Caco-2 (cell line): ENCODE results near the gene CHRNB2. TPM values are rescaled to one million over a fixed set of nuclear protein-coding genes. Genes with fewer than 3 reads are reported as not detected.

Source experiments
- BruUV-seq: library from RNA; stranded (reverse); fragments of 400-500 nt; replicated peaks from 2 replicates; lab custom pipeline; 2021; lab: Mats Ljungman, UMichigan
- CTCF ChIA-PET: fragments of 300-600 bp; sonication (Branson Sonifier 250); formaldehyde crosslinking; loops from one replicate; lab custom pipeline; 2022; ENCODE audit warnings: antibody characterized with exemption; lab: Charles Lee
- POLR2A ChIA-PET: fragments of 300-600 bp; sonication (Branson Sonifier 250); formaldehyde crosslinking; loops from one replicate; lab custom pipeline; 2022; ENCODE audit warnings: antibody characterized with exemption; lab: Charles Lee
- DNase-seq, 2 experiments: peaks; one replicate each; pipeline versions ENCODE4 v3.0.0 to v3.0.0-alpha.2; 2020 to 2022
- H3K27me3 ChIP-seq: replicated peaks from 2 replicates; pipeline ENCODE4 v1.6.0; 2011; ENCODE audit warnings: low read length; ENCODE audit not compliant: control insufficient read depth, insufficient read depth
- H3K36me3 ChIP-seq: 2 replicates; pipeline ENCODE4 v1.5.1; 2011; ENCODE audit warnings: low read length; ENCODE audit not compliant: control insufficient read depth, insufficient read depth
- H3K4me1 ChIP-seq: fragments of 250-450 bp; sonication (Bioruptor Pico); 2 replicates; pipeline ENCODE4 v1.5.1; 2020; ENCODE audit warnings: mild to moderate bottlenecking
- H3K4me3 ChIP-seq: 2 replicates; pipeline ENCODE4 v1.5.1; 2011; ENCODE audit warnings: low read depth, mild to moderate bottlenecking, control low read depth, low read length
- H3K9me3 ChIP-seq: fragments of 250-450 bp; sonication (Bioruptor Pico); 2 replicates; pipeline ENCODE4 v1.5.1; 2020; ENCODE audit warnings: mild to moderate bottlenecking, moderate library complexity
- H3K27ac Mint-ChIP-seq: one replicate; pipeline ENCODE4 v1.8.0; 2022; ENCODE audit warnings: mixed read lengths; ENCODE audit not compliant: unreplicated experiment
- H3K27me3 Mint-ChIP-seq: one replicate; pipeline ENCODE4 v1.8.0; 2022; ENCODE audit warnings: mixed read lengths; ENCODE audit not compliant: insufficient read depth, unreplicated experiment
- H3K36me3 Mint-ChIP-seq: one replicate; pipeline ENCODE4 v1.8.0; 2022; ENCODE audit warnings: mild to moderate bottlenecking, mixed read lengths; ENCODE audit not compliant: insufficient read depth, unreplicated experiment
- H3K4me1 Mint-ChIP-seq: one replicate; pipeline ENCODE4 v1.8.0; 2022; ENCODE audit warnings: low read depth, mixed read lengths; ENCODE audit not compliant: unreplicated experiment
- H3K4me3 Mint-ChIP-seq: one replicate; pipeline ENCODE4 v1.8.0; 2022; ENCODE audit warnings: mild to moderate bottlenecking, moderate library complexity, mixed read lengths; ENCODE audit not compliant: unreplicated experiment
- H3K9me3 Mint-ChIP-seq: one replicate; pipeline ENCODE4 v1.8.0; 2022; ENCODE audit warnings: mixed read lengths; ENCODE audit not compliant: unreplicated experiment
- intact Hi-C: fragments of 100-400 bp; cut with micrococcal nuclease; formaldehyde crosslinking; loops from one replicate; pipeline ENCODE4 v1.10.0; 2022; ENCODE audit not compliant: unreplicated experiment
- total RNA-seq: library from RNA; stranded (reverse); gene quantifications from 2 replicates; pipeline ENCODE4 v1.2.3, GENCODE V29; 2022
- TF ChIP-seq, protein P1 (sequence below), 2 experiments: fragments of 200-600 bp in 1 of 2; IDR thresholded peaks; 1 replicate in 1 of 2; 2 replicates in 1 of 2; pipeline versions ENCODE4 v1.5.1 to v1.8.0; 2011 to 2022; ENCODE audit warnings: antibody characterized with exemption in 1 of 2, control low read depth in 1 of 2, inconsistent platforms in 1 of 2, low read depth in 1 of 2, low read length in 1 of 2, mild to moderate bottlenecking in 1 of 2, moderate library complexity in 1 of 2; ENCODE audit not compliant: insufficient read depth in 1 of 2, severe bottlenecking in 1 of 2, unreplicated experiment in 1 of 2

CHRNB2 gene
- total RNA-seq, 1 experiment from 2014 or later = 0.09 TPM

DNA sequence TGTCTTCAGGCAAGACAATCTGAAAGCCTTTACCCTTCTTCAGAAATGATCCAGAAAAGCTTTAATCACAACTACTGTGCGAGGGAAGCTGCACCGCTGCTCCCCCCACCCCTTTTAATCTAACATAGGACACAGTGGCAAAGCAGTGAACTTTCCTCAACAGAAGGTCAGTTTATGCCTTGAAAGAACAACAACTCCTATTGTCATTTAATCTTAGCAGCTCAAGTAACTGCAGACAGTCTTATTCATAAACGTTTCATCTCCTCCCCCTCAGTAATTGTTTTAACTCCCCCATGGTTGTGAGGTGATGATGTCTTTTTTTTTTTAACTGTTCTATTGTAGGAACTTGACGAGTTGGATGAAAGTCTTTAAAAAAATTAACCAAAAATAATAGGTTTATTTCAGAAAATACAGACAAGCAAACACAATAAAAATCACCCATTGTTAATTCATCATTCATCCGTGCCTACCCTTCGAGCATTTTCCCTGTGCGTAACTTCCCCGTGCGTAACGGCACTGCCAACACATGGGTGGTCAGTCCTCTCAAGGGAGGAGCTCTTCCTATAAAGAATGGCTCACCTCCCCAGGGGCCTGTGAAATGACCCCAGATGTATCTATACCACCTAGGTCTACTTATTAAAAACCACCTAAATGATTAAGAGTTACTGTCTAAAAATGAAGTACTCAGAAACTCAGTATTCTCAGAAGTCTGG lies 43.7 kb downstream of the CHRNB2 start:
- Mint-ChIP-seq H3K36me3 (peaks cover 21% of the 10 kb centered on the region), H3K4me1 (peaks cover 29% of the 10 kb centered on the region), H3K27me3 (no peaks in the 10 kb centered on the region), H3K27ac (no peak overlapping the region), H3K9me3 (no peaks in the 10 kb centered on the region), H3K4me3 (no peak overlapping the region)
- no peaks in the 10 kb centered on the region; the same call in 1 of the 2 replicates for H3K36me3 ChIP-seq
- no peaks in the 10 kb centered on the region for H3K9me3 ChIP-seq
- no peak overlapping the region for H3K4me3 ChIP-seq
- TF ChIP-seq, protein P1, sequence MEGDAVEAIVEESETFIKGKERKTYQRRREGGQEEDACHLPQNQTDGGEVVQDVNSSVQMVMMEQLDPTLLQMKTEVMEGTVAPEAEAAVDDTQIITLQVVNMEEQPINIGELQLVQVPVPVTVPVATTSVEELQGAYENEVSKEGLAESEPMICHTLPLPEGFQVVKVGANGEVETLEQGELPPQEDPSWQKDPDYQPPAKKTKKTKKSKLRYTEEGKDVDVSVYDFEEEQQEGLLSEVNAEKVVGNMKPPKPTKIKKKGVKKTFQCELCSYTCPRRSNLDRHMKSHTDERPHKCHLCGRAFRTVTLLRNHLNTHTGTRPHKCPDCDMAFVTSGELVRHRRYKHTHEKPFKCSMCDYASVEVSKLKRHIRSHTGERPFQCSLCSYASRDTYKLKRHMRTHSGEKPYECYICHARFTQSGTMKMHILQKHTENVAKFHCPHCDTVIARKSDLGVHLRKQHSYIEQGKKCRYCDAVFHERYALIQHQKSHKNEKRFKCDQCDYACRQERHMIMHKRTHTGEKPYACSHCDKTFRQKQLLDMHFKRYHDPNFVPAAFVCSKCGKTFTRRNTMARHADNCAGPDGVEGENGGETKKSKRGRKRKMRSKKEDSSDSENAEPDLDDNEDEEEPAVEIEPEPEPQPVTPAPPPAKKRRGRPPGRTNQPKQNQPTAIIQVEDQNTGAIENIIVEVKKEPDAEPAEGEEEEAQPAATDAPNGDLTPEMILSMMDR (IDR thresholded peaks at IDR 0.05; ENCODE audit: insufficient read depth in 1 of 2, low read depth in 1 of 2, low read length in 1 of 2, severe bottlenecking in 1 of 2, unreplicated experiment in 1 of 2) = no peak
- ChIA-PET CTCF (no interaction called here), POLR2A (no interaction called here)
- H3K4me1 ChIP-seq = peaks cover 14% of the 10 kb centered on the region
- H3K27me3 ChIP-seq = no peaks in the 10 kb centered on the region
- intact Hi-C loops = no loop called here
- no TSS peak for BruUV-seq
- DNase-seq = no peak

DNA sequence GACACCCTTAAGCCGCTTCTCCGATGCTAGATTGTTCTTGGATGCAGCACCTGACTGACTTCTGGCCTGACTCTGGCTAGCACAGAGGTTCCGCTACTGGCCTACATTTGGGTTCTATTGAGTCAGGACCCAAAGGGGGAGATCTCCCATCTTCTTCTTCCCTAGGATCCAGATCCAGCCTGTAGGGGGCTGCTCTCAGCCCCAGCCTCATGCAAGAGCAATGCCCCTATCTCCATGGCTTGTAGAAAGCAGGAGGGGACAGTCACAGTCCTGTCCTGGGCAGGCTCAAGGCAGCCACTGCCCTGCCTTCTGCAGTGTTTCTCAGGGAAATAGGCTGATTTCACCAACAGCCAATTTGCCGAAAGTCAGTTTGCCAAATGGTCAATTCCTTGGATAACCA lies 46.7 kb downstream of the CHRNB2 start:
- POLR2A ChIA-PET = no interaction called here
- TF ChIP-seq, protein P1 (IDR thresholded peaks at IDR 0.05; ENCODE audit: insufficient read depth in 1 of 2, low read depth in 1 of 2, low read length in 1 of 2, severe bottlenecking in 1 of 2, unreplicated experiment in 1 of 2) = peak in 1 of 2 experiments; percentile 11
- intact Hi-C loops = no loop called here
- no peak overlapping the region for H3K27ac Mint-ChIP-seq
- Histone ChIP-seq H3K4me1 (peaks cover 24% of the 10 kb centered on the region), H3K27me3 (no peaks in the 10 kb centered on the region), H3K9me3 (no peaks in the 10 kb centered on the region), H3K36me3 (no peaks in the 10 kb centered on the region), H3K4me3 (no peak overlapping the region)
- no peak for DNase-seq
- peaks cover 5% of the 10 kb centered on the region for H3K36me3 Mint-ChIP-seq
- no peaks in the 10 kb centered on the region for H3K27me3 Mint-ChIP-seq
- CTCF ChIA-PET = no interaction called here
- H3K9me3 Mint-ChIP-seq = no peaks in the 10 kb centered on the region
- no TSS peak for BruUV-seq
- peaks cover 22% of the 10 kb centered on the region for H3K4me1 Mint-ChIP-seq
- no peak overlapping the region for H3K4me3 Mint-ChIP-seq

DNA sequence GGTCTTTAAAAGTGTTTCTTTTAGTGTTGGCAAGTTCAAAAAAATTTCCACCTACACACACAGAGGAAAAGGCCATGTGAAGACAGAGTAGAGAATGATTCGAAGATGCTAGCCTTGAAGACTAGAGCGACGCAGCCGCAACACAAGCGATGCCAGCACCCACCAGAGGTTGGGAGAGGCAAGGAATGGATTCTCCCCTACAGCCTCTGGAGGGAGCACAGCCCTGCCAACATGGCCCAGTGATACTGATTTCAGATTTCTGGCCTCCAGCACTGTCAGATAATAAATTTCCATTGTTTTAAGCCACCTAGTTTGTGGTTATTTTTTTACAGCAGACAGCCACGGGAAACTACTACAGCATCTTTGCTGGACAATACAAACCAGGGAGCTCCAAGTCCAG lies 47.3 kb downstream of the CHRNB2 start:
- Mint-ChIP-seq H3K9me3 (no peaks in the 10 kb centered on the region), H3K27me3 (no peaks in the 10 kb centered on the region), H3K4me1 (peaks cover 16% of the 10 kb centered on the region), H3K4me3 (no peak overlapping the region), H3K36me3 (peaks cover 5% of the 10 kb centered on the region), H3K27ac (no peak overlapping the region)
- Histone ChIP-seq H3K36me3 (no peaks in the 10 kb centered on the region), H3K4me1 (peaks cover 21% of the 10 kb centered on the region), H3K27me3 (no peaks in the 10 kb centered on the region), H3K9me3 (no peaks in the 10 kb centered on the region), H3K4me3 (no peak overlapping the region)
- TF ChIP-seq, protein P1 (IDR thresholded peaks at IDR 0.05; ENCODE audit: insufficient read depth in 1 of 2, low read depth in 1 of 2, low read length in 1 of 2, severe bottlenecking in 1 of 2, unreplicated experiment in 1 of 2) = no peak
- ChIA-PET CTCF (interaction anchor here (1.2 kb wide), 1 partner anchor 55 kb away, joined by 5 read pairs; no protein-coding TSS in a partner anchor), POLR2A (no interaction called here)
- intact Hi-C loops = no loop called here
- BruUV-seq = no TSS peak
- DNase-seq = no peak
